Keratinocyte (primary cell): ENCODE data around the gene ZRSR2. TPM values are rescaled to one million over a fixed set of nuclear protein-coding genes. Genes with fewer than 3 reads are reported as not detected.

Experiments used
- DNase-seq: peaks from one replicate; pipeline ENCODE4 v3.0.0-alpha.2; 2011; ENCODE audit warnings: low read depth, missing footprints, low spot score
- FAIRE-seq: peaks from 2 replicates; lab custom pipeline; 2011; peaks lifted over from hg19 to GRCh38; lab: Jason Lieb, UNC
- H2AFZ ChIP-seq: 2 replicates; pipeline ENCODE4 v1.6.0; 2012; ENCODE audit warnings: low read length, control low read depth, inconsistent platforms; ENCODE audit not compliant: control insufficient read depth
- H3K27ac ChIP-seq: 2 replicates; pipeline ENCODE4 v1.5.1; 2011; ENCODE audit warnings: low read length; ENCODE audit not compliant: control insufficient read depth, insufficient read depth
- H3K27me3 ChIP-seq: 3 replicates; pipeline ENCODE4 v1.6.0; 2011; ENCODE audit warnings: low read length; ENCODE audit not compliant: control insufficient read depth, insufficient read depth; ENCODE audit errors: extremely low read depth
- H3K36me3 ChIP-seq, 2 experiments: 2 replicates in 1 of 2; 3 replicates in 1 of 2; pipeline ENCODE4 v1.5.1; 2011; ENCODE audit warnings: low read length in 2 of 2, mild to moderate bottlenecking in 1 of 2; ENCODE audit not compliant: control insufficient read depth in 2 of 2, insufficient read depth in 2 of 2; ENCODE audit errors: extremely low read depth in 1 of 2
- H3K4me1 ChIP-seq: 3 replicates; pipeline ENCODE4 v1.5.1; 2011; ENCODE audit warnings: low read length; ENCODE audit not compliant: control insufficient read depth, insufficient read depth; ENCODE audit errors: extremely low read depth
- H3K4me2 ChIP-seq: 3 replicates; pipeline ENCODE4 v1.6.0; 2011; ENCODE audit warnings: low read depth, low read length; ENCODE audit not compliant: control insufficient read depth, insufficient read depth; ENCODE audit errors: extremely low read depth
- H3K4me3 ChIP-seq, 3 experiments: fragments of 200-600 bp in 1 of 3; sonication (generic) in 1 of 3; 2 replicates in 2 of 3; 3 replicates in 1 of 3; pipeline ENCODE4 v1.5.1; 2011 to 2016; ENCODE audit warnings: low read length in 3 of 3, mild to moderate bottlenecking in 3 of 3, control low read depth in 2 of 3, inconsistent platforms in 1 of 3, low read depth in 1 of 3, mixed read lengths in 1 of 3, mixed run types in 1 of 3, moderate library complexity in 1 of 3; ENCODE audit not compliant: control insufficient read depth in 2 of 3, insufficient read depth in 2 of 3; ENCODE audit errors: extremely low read depth in 1 of 3
- H3K79me2 ChIP-seq: 2 replicates; pipeline ENCODE4 v1.6.0; 2012; ENCODE audit warnings: low read length; ENCODE audit not compliant: control insufficient read depth, insufficient read depth
- H3K9ac ChIP-seq: 3 replicates; pipeline ENCODE4 v1.6.0; 2011; ENCODE audit warnings: low read length; ENCODE audit not compliant: control insufficient read depth, insufficient read depth; ENCODE audit errors: extremely low read depth
- H3K9me1 ChIP-seq: 3 replicates; pipeline ENCODE4 v1.6.0; 2011; ENCODE audit warnings: low read length; ENCODE audit not compliant: control insufficient read depth, insufficient read depth; ENCODE audit errors: extremely low read depth
- H3K9me3 ChIP-seq: 2 replicates; pipeline ENCODE4 v1.5.1; 2012; ENCODE audit warnings: low read depth, low read length; ENCODE audit not compliant: control insufficient read depth
- H4K20me1 ChIP-seq: 3 replicates; pipeline ENCODE4 v1.6.0; 2011; ENCODE audit warnings: low read length; ENCODE audit not compliant: control insufficient read depth, insufficient read depth; ENCODE audit errors: extremely low read depth
- EZH2 ChIP-seq: IDR thresholded peaks from one replicate; pipeline ENCODE4 v1.6.1; 2012; ENCODE audit warnings: inconsistent platforms, mild to moderate bottlenecking, low read length, moderate library complexity
- dilution Hi-C: fragments of 300-500 bp; cut with MboI; formaldehyde crosslinking; loops from one replicate; pipeline ENCODE4 v1.7.0; 2020; ENCODE audit warnings: low sequenced_read_pairs; ENCODE audit not compliant: extremely low pct_ligation_motif_present
- polyA plus RNA-seq, 5 experiments: library from polyadenylated mRNA; depleted of rRNA in 3 of 5; stranded (reverse) in 3 of 5; stranded (forward) in 1 of 5; unstranded in 1 of 5; fragments of >200 nt; gene quantifications; 1 replicate in 1 of 5; 2 replicates in 3 of 5; 3 replicates in 1 of 5; pipeline versions ENCODE4 v1.2.1 to v1.2.3, GENCODE V29; 2011 to 2012; ENCODE audit warnings: missing spikeins in 2 of 5, low read depth in 1 of 5, low replicate concordance in 1 of 5
- TF ChIP-seq, protein P1 (sequence below), 3 experiments: IDR thresholded peaks in 1 of 3; conservative IDR thresholded peaks in 1 of 3; optimal IDR thresholded peaks in 1 of 3; 2 replicates in 2 of 3; 3 replicates in 1 of 3; pipeline versions ENCODE3 to v1.5.1; 2011; ENCODE audit warnings: low read length in 3 of 3, mild to moderate bottlenecking in 3 of 3, moderate library complexity in 2 of 3, control low read depth in 1 of 3, inconsistent platforms in 1 of 3; ENCODE audit not compliant: insufficient read depth in 2 of 3; ENCODE audit errors: extremely low read depth in 1 of 3

Gene ZRSR2
- polyA plus RNA-seq, 1 donor (not counting 4 experiments of a cell fraction or from before 2014, with no cell fraction given): 13.7 TPM

GRCh38 chrX:15834827-15835595 lies 44.7 kb downstream of the ZRSR2 start:
- Histone ChIP-seq H3K9me1 (no peaks in the 10 kb centered on the region), H4K20me1 (no peaks in the 10 kb centered on the region), H3K27ac (no peak overlapping the region), H3K4me2 (no peak overlapping the region), H3K4me3 (no peak overlapping the region), H3K27me3 (no peaks in the 10 kb centered on the region), H3K36me3 (no peaks in the 10 kb centered on the region), H3K9me3 (no peaks in the 10 kb centered on the region), H3K79me2 (no peaks in the 10 kb centered on the region), H2AFZ (no peak overlapping the region), H3K4me1 (no peaks in the 10 kb centered on the region), H3K9ac (no peak overlapping the region)
- no peak for FAIRE-seq
- TF ChIP-seq, protein P1, sequence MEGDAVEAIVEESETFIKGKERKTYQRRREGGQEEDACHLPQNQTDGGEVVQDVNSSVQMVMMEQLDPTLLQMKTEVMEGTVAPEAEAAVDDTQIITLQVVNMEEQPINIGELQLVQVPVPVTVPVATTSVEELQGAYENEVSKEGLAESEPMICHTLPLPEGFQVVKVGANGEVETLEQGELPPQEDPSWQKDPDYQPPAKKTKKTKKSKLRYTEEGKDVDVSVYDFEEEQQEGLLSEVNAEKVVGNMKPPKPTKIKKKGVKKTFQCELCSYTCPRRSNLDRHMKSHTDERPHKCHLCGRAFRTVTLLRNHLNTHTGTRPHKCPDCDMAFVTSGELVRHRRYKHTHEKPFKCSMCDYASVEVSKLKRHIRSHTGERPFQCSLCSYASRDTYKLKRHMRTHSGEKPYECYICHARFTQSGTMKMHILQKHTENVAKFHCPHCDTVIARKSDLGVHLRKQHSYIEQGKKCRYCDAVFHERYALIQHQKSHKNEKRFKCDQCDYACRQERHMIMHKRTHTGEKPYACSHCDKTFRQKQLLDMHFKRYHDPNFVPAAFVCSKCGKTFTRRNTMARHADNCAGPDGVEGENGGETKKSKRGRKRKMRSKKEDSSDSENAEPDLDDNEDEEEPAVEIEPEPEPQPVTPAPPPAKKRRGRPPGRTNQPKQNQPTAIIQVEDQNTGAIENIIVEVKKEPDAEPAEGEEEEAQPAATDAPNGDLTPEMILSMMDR (optimal IDR thresholded peaks at IDR 0.05 in 1 of 3, IDR thresholded peaks at IDR 0.05 in 1 of 3, conservative IDR thresholded peaks at IDR 0.05 in 1 of 3; ENCODE audit: extremely low read depth in 1 of 3, insufficient read depth in 2 of 3, low read length in 3 of 3): no peak
- TF ChIP-seq EZH2: no peak
- dilution Hi-C loops: no loop called here
- no peak for DNase-seq

DNA sequence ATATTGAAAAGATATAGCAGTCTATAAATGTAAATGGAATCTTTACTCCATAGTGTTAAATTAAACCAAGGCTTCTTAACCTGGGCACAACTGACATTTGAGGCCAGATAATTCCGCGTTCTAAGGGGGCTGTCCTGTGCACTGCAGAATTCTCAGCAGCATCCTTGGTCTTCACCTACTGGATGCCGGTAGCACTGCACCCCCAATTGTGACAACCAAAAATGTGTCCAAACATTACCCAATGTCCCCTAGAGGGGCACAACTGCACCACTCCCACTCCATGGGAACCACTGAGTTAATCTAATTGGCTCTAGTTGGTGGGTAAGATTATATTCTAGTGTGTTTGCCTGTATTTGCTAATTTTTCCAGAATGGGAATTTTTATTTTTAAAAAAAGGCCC lies 47.7 kb downstream of the ZRSR2 start:
- dilution Hi-C loops: no loop called here
- no peaks in the 10 kb centered on the region for H4K20me1 ChIP-seq
- no peak for TF ChIP-seq EZH2
- TF ChIP-seq, protein P1 (optimal IDR thresholded peaks at IDR 0.05 in 1 of 3, IDR thresholded peaks at IDR 0.05 in 1 of 3, conservative IDR thresholded peaks at IDR 0.05 in 1 of 3; ENCODE audit: extremely low read depth in 1 of 3, insufficient read depth in 2 of 3, low read length in 3 of 3): peak; percentile 4 to 32 (median 24)
- H2AFZ ChIP-seq: no peak overlapping the region
- H3K9ac ChIP-seq: no peak overlapping the region
- no peak overlapping the region for H3K27ac ChIP-seq
- H3K4me3 ChIP-seq: no peak overlapping the region
- H3K9me1 ChIP-seq: no peaks in the 10 kb centered on the region
- FAIRE-seq (no peak), DNase-seq (no peak)
- no peaks in the 10 kb centered on the region for H3K4me1 ChIP-seq
- no peaks in the 10 kb centered on the region for H3K27me3 ChIP-seq
- H3K79me2 ChIP-seq: no peaks in the 10 kb centered on the region
- no peak overlapping the region for H3K4me2 ChIP-seq
- H3K36me3 ChIP-seq: peaks cover 0 to 3% of the 10 kb centered on the region in 2 experiments
- no peaks in the 10 kb centered on the region for H3K9me3 ChIP-seq
